HG03175 (cell line): ENCODE data around the gene GGCT.
A peak's percentile ranks its signal among the peaks of the same experiment; 100 is the strongest.

Experiments used
- ATAC-seq: cut with Tn5 transposase; IDR thresholded peaks from one replicate; pipeline ENCODE4 v1.9.1; 2021; ENCODE audit warnings: mild to moderate bottlenecking, moderate library complexity; ENCODE audit not compliant: unreplicated experiment

The GGCT gene

DNA sequence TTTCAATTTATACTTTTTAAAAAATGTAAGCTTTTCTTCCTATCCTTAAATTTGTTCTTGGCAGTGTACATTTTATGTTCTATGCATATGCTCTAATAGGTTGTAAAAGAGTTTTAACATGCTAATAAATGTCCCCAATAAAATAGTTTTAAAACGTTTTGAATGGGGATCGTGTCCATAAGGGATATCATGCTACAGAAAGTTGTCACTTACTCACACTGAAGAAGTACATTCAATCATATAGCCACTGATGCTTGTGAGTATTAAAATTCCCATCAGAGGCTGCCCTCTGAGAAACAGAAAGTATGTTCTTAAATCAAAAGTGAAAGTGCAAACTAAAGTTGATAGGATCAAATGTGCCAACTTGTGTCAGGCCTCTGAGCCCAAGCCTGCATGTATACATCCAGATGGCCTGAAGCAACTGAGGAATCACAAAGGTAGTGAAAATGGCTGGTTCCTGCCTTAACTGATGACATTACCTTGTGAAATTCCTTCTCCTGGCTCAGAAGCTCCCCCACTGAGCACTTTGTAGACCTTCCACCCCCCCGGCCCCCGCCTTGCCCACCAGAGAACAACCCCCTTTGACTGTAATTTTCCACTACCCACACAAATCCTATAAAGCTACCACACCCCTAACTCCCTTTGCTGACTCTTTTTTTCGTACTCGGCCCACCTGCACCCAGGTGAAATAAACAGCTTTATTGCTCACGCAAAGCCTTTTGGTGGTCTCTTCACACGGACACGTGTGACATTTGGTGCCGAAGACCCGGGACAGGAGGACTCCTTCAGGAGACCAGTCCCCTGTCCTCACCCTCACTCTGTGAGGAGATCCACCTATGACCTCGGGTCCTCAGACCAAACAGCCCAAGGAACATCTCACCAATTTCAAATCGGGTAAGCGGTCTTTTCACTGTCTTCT is 25.2 kb downstream of the GGCT start:
- ATAC-seq: no peak

DNA sequence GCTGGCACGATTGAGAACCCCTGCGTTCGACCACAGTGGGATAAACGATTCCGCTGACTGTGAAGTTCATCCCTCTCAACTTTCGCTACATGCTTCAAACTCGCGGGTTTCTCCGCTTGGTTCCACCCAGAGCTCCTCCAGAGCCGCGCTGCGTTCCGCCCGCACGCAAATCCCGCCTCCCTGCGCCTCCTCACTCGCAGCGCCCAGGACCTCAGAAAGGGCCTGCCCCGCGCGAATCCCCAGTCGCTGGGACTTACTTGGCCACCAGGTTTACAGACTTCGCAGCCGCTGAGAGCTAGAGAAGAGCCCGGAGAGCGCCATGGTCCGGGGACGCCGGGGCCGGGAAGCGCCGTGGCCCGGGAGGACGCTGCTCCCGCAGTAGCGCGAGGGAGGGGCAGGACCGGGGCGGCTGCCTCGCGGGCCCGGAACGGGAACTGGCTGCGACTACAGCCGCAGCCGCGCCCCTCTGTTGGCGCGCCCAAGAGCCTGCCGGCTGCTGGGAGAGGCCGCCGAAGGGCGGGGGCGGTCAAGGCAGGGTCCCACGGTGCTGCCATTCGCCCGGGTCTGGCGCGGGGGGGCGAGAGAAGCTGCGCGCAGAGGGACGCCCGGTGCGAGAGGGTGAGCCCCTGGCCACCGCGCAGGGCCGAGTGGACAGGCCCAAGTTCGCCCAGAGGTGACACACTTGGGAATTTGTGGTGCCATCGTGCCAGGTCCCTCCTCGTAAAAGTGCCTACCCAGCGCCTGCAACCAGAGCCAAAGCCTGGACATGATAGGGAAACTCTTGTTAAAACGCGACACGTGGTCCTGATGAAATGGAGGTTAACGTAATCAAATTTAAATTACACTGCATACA is 26.1 kb downstream of the GGCT start, which contains the start of gene NOD1:
Gene NOD1 (minus strand): TSS at position 436 of the 853 bp plus-strand sequence. CDS start 21,863 bp downstream, outside the sequence.
- ATAC-seq: peak; percentile 91

- no peak for ATAC-seq
Measured at GRCh38 chr7:30476459-30477145, 28.0 kb downstream of the GGCT start.

DNA sequence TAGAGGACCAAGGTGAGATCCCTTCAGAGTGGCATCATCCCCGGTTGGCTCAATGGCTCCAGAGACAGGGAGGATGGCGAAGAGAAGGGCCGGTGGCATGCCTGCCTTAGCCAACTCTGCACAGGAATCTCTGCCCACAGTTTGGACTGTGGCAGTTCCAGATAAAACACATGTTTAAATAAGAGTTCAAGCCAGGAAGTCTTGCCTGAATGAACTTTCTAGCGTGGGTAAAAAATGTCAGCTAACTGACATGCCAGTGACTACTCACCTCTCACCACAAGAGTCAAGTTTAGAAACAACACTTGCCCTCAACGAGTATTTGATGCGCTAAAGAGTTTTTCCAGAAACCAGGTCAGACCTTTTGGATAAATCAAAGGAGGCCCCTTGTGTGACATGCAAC is 29.0 kb downstream of the GGCT start:
- no peak for ATAC-seq

GRCh38 chr7:30474893-30475292 is 29.7 kb downstream of the GGCT start:
- no peak for ATAC-seq

GRCh38 chr7:30474485-30474884 is 30.1 kb downstream of the GGCT start:
- no peak for ATAC-seq

GRCh38 chr7:30473903-30474302 is 30.7 kb downstream of the GGCT start:
- no peak for ATAC-seq

GRCh38 chr7:30472784-30473775 is 31.5 kb downstream of the GGCT start:
- ATAC-seq: no peak

DNA sequence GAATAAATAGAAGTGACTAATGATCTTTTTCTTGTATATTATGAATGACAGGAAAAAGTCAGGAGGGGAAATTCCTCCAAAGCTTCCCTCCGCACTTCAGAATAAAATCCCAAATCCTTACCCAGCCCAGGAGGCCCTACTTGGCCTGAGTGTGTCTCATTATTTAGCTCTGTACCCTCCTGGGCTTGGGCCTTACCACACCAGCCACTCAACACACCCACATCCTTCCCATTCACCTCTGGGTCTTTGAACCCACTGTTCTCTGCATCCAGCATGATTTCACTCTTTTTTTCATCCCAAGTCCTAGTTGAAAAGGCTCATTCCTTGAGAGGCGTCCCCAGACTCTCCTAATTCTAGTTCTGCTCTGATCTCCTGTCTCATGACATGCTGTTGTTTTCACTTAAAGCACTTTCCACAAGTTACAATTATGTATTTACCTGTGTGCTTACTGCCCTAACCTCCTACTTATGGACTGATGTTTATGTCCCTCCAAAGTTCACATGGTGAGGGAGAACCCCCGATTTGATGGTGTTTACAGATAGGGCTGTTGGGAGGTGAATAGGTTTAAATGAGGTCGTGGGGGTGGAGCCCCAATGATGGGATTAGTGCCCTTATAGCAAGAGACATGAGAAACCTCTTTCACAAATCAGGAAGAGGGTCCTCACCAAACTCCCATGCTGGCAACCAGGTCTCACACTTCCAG is 32.4 kb downstream of the GGCT start:
- no peak for ATAC-seq

DNA sequence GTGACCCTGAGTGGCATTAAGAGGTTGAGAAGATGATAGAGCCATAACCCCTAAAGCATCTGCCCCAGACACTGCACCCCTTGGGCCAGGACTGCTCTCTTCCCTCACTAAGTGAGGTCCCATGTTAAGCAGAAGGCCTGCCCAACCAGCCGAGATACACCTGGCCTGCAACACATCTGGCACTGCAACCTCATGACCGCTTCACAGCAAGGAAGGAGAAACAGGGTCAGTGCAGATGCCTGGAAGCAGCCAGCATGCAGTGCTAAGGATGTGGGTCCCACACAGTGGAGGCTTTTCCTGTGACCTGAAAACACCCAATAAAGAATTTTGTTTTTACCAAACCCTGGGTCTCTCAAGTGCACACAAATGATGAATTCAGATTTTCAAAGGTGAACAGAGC is 33.4 kb downstream of the GGCT start:
- no peak for ATAC-seq

- ATAC-seq: no peak
Measured at GRCh38 chr7:30470771-30471170, 33.9 kb downstream of the GGCT start.

DNA sequence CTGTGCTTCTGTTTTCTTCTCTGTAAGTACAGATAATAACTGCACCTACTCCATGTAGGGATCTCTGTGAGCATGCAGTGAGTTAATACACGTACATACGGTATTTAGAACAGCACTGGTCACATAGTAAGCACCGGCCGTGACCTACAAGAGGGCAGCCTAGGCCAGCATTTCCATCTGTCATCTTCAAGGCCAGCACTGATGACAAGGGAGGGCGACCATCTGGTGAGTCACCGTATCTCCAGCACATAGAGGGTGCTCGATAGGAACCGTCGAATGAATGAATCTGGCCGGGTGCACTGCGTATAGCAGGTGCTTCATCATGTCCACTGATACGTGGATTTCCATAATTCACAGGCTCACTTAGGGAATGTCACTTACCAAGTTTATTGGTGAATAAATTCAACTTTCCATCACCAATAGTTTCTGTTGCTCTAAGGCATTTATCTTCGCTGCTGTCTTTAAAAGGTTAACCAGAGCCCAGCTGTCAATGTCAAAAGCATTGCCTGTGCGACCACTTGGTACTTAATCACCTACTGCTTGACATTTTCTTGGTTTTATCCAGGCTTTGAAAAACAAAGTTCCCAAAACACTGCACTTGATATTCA is 34.4 kb downstream of the GGCT start:
- no peak for ATAC-seq

DNA sequence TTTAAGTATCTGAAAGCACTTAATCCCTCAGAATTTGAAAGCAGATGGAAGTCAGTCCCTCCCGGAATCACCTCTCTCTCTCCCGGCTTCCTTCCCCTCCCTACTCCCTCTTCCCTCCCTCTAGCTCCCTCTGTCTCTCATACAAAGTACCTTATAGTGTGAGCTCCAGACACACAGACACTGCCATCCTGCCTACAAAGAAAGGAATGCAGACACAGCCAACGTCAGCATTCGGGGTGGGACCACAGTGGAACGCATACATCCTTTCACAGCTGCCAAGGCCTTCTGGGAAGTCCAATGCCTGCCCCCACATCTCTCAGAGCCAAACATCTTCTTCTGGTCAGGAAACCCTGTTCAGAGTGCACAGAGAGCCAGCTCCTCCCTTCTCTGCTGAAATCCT is 35.3 kb downstream of the GGCT start:
- ATAC-seq: no peak

DNA sequence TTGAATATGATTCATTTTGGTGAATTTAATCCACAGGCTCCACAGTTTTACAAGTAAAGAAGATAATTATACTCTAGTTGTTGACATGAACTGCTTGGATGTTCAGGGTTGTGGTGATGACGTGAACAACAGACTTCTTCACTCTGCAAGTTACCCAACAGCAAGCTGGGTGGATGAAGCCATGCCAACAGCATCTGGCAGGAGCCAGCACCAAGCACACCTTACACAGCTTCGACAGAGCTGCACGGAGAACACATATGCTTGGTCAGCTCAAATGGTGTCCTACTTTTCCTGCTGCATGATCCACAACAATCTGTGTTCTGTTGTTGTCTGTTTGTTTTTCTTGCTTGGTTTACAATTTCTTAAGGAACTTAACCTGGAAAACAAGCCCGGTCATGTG is 35.8 kb downstream of the GGCT start:
- ATAC-seq: no peak

DNA sequence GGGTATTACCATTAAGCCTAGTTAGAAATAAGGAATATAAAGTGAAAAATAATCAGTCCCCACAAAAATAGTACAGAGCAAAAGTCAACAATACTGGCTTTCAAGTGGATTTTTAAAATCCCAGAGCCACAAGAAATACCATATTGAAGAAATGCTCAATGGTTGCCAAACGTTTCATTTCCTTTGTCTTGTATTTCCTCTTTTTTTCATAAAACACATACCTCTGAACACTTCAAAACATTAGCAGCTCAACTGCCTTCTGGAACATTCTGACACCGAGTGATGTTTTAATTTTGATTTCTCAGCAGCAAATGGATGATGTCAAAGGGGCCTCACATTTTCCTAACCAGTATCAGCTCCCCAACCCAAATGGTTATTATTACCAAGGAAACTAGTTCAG is 36.6 kb downstream of the GGCT start:
- no peak for ATAC-seq

DNA sequence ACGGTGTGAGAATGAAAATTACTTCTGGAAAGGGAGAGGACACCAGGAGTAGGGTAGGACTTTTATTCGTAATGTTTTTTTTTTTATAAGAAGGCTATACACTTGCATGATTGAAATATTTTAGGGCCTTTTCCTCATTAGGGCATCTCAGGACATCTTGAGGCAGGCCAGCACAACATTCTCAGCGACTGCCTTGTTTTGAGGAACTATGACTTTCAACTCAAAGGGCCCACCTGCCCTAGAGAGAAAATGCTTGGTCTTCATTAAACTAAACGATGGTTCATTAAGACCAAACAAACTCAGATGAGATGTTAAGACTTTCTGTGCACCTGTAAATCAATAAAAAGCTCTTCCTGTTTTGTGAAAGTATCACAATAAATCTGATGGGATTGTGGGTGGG is 37.4 kb downstream of the GGCT start:
- ATAC-seq: no peak

DNA sequence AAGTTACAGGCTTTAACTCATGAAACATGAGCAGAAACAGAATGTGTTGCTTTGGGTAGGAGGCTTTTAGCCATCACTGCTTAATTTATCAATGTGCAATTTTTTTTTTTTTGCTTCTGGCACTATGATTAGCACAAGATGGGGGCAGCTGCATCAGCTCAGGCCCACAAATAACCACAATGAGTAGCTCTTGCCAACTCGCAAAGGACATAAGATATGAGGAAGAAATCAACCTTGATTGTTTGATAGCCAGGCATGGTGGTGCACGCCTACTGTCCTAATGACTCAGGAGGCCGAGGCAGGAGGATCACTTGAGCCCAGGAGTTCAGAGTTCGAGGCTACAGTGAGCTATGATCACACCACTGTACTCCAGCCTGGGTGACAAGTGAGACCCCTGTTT is 38.4 kb downstream of the GGCT start:
- no peak for ATAC-seq

DNA sequence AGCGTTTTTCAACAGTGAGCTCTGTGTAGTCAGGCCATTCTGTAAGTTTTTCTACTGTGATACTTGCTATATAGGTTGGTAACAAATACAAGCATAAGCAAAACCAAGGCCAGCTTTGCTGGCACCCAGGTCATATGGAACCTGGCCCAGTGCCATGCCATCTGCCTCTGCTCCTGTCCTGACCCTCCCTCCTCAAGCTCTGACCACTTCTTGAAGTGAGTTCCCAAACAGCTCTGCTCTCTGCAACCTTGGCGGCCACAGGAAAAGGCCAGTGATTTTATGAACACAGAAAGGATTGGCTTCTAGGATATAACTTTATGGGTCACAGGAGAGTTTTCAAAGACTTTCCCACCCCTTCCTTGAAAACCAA is 38.8 kb downstream of the GGCT start:
- no peak for ATAC-seq
